ENCODE measurements around the gene PCCA.
"Not testable (repeated sequence)": the region's sequence is repeated elsewhere in the genome, so short reads cannot be mapped to it uniquely, and the experiment has no call there.

The PCCA gene

DNA sequence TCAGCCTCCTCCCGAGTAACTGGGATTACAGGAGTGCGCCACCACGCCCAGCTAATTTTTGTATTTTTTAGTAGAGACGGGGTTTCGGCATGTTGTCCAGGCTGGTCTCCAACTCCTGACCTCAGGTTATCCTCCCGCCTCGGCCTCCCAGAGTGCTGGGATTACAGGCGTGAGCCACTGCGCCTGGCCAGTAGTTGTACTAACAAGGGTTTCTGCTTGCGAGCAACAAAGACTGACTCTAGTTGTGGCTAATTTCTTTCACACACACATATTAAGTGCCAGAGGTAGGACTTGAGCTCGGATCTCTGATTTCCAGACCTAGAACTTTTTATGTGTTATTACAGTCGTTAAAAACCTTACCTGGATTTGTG is 635 bp upstream of the PCCA start:
- TF ChIP-seq POLR2A (IDR thresholded peaks at IDR 0.05; ENCODE audit: low read length), result no peak
- peak in 1 of 2 experiments; percentile 32 for DNase-seq

DNA sequence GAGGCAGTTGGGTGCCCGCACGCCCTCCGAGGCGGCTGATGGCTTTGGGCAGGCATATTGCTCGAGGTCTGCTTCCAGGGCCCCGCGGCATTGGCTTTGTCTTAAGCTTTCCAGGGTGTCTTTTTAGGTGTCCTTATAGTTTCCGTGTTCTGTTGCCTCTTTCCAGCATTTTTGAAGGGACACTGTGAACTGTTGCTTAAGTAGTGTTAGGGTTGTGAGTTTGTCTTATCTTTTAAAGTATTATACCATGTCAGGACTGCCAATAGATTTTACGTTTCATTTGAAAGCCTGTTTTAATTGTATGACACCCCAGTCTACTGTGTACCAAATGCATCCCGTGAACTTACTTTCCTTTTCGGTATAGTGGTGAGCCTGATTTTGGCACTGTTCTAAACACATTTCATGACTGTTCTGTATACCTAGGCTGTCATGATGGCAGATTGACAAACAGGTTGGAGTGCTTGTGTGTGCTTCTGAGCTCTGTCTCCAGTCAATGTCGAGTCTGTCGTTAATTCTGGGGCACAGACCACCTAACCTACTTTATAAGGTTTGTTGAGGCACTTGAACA is 656 bp downstream of the PCCA start:
- DNase-seq, result peak; percentile 40 to 69
- no peak for TF ChIP-seq GATA1 (IDR thresholded peaks at IDR 0.05; ENCODE audit: low read depth, low read length)

DNA sequence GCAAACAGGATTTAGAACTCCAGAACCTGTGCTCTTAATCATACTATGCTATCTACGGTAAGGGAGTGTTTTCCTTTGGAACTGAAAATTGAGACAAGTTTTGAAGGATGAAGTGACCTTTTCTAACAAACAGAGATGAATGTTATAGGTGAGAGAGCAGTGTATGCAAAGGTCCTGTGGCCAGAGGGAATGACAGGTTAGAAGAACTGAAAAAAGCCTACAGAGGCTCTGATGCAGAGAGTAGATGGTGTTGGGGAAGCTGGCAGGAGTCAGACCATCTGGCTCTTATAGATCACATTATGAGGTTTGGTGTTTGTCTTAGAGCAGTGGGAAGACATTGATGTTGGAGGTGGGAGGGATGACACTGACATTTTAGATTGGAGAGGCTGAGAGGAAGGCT is 2.0 kb downstream of the PCCA start:
- no peak for TF ChIP-seq POLR2A (IDR thresholded peaks at IDR 0.05; ENCODE audit: low read length)
- no peak for TF ChIP-seq GATA1 (IDR thresholded peaks at IDR 0.05; ENCODE audit: low read depth, low read length)
- DNase-seq, result no peak

GRCh38 chr13:100091391-100091790 is 2.5 kb downstream of the PCCA start:
- TF ChIP-seq POLR2A (IDR thresholded peaks at IDR 0.05; ENCODE audit: low read length) (no peak), GATA1 (IDR thresholded peaks at IDR 0.05; ENCODE audit: low read depth, low read length) (no peak)
- DNase-seq, result no peak

DNA sequence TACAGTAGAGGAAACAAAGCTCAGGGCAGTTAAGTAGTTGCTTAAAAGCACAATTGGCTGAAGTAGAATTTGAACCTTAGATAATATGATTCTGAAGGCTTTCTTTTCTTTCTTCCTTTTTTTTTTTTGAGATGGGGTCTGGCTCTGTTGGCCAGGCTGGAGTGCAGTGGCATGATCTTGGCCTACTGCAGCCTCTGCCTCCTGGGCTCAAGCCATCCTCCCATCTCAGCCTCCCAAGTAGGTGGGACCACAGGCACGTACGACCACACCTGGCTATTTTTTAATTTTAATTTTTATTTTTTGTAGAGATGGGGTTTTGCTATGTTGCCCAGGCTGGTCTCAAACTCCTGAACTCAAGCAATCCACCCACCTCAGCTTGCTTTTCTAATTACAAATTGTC is 3.4 kb downstream of the PCCA start:
- not testable (repeated sequence) for DNase-seq

GRCh38 chr13:100095498-100095897 is 6.6 kb downstream of the PCCA start:
- no peak for TF ChIP-seq GATA1 (IDR thresholded peaks at IDR 0.05; ENCODE audit: low read depth, low read length)
- no peak for TF ChIP-seq POLR2A (IDR thresholded peaks at IDR 0.05; ENCODE audit: low read length)
- DNase-seq, result no peak

DNA sequence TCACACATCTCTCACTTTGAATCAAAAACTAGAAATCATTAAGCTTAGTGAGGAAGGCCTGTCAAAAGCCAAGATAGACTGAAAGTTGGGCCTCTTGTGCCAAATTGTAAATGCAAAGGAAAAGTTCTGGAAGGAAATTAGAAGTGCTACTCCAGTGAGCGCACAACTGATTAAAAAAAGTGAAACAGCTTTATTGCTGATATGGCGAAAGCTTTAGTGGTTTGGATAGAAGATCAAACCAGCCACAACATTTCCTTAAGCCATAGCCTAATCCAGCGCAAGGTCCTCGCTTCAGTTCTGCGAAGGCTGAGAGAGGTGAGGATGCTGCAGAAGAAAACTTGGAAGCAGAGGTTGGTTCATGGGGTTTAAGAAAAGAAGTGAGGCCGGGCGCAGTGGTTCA is 7.6 kb downstream of the PCCA start:
- TF ChIP-seq POLR2A (IDR thresholded peaks at IDR 0.05; ENCODE audit: low read length), result no peak
- no peak for TF ChIP-seq GATA1 (IDR thresholded peaks at IDR 0.05; ENCODE audit: low read depth, low read length)
- no peak for DNase-seq

DNA sequence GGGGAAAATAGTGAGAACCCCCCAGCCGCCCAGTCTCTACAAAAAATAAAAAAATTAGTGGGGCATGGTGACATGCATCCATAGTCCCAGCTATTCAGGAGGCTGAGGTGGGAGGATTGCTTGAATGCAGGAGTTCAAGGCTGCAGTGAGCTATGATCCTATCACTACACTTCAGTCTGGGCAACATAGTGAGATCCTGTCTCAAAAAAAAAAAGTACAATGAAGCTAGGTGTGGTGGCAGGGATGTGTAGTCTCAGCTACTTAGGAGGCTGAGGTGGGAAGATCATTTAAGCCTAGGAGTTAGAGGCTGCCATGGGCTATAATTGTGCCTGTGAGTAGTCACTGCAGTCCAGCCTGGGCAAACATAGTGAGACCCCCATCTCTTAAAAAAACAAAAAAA is 8.9 kb downstream of the PCCA start:
- DNase-seq, result no peak

GRCh38 chr13:100098445-100099116 is 9.7 kb downstream of the PCCA start:
- DNase-seq, result no peak
- TF ChIP-seq GATA1 (IDR thresholded peaks at IDR 0.05; ENCODE audit: low read depth, low read length) (no peak), POLR2A (IDR thresholded peaks at IDR 0.05; ENCODE audit: low read length) (no peak)

More for the DNA sequence above, 8.9 kb downstream of the PCCA start:
- TF ChIP-seq POLR2A (IDR thresholded peaks at IDR 0.05; ENCODE audit: low read length), result no peak
- TF ChIP-seq GATA1 (IDR thresholded peaks at IDR 0.05; ENCODE audit: low read depth, low read length), result no peak

DNA sequence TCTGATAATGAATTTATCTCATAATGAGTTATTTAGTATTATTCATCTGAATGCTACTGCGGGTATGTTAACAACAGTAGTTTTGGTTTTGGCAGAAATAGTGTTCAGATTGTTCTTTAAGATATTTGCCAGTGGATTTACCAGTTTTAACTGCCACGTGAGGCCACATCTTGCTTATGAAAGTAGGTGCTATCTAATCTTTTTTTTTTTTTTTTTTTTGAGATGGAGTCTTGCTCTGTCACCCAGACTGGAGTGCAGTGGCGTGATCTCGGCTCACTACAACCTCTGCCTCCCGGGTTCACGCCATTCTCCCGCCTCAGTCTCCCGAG is 10.2 kb downstream of the PCCA start:
- DNase-seq, result not testable (repeated sequence)

- TF ChIP-seq POLR2A (IDR thresholded peaks at IDR 0.05; ENCODE audit: low read length), result no peak
- no peak for TF ChIP-seq GATA1 (IDR thresholded peaks at IDR 0.05; ENCODE audit: low read depth, low read length)
- DNase-seq, result no peak
Observed at GRCh38 chr13:100100115-100100879, 11.4 kb downstream of the PCCA start.

DNA sequence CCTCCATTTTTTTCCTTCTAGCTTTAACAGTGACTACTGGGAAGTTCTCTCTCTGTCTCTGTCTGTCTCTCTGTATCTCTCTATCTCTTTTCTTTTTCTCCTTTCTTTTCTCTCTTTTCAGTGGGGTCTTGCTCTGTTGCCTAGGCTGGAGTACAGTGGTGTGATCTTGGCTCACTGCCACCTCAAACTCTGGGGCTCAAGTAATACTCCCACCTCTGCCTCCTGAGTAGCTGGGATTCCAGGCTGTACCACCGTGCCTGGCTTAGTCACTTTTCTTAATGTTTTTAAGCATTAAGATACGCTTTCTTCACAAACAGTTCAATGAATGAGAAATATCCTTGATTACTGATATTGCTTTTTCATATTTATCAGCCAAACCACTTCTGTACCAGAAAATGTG is 13.1 kb downstream of the PCCA start:
- TF ChIP-seq POLR2A (IDR thresholded peaks at IDR 0.05; ENCODE audit: low read length), result no peak
- TF ChIP-seq GATA1 (IDR thresholded peaks at IDR 0.05; ENCODE audit: low read depth, low read length), result no peak
- no peak for DNase-seq

DNA sequence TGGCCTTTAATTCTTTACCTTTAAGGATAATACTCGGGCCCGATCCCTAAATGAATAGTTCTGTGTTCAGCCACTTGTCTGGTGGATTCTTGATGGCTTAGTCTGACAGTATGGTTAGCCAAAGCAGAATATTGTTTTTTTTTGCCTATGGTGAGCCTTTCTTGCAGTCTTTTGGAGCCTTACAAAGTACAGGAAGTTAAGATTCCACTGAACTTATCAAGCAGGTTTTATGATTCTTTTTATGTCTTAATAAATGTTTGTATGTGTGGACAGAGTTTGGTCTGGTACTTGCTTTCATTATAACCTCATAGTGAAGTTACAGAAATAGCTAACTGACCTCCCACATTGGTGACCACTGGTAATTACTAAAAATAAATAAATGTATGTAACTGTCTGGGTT is 17.1 kb downstream of the PCCA start:
- TF ChIP-seq POLR2A (IDR thresholded peaks at IDR 0.05; ENCODE audit: low read length) (no peak), GATA1 (IDR thresholded peaks at IDR 0.05; ENCODE audit: low read depth, low read length) (no peak)

GRCh38 chr13:100106705-100107104 is 17.8 kb downstream of the PCCA start:
- no peak for DNase-seq
- TF ChIP-seq POLR2A (IDR thresholded peaks at IDR 0.05; ENCODE audit: low read length) (no peak), GATA1 (IDR thresholded peaks at IDR 0.05; ENCODE audit: low read depth, low read length) (no peak)

More for the DNA sequence above, 17.1 kb downstream of the PCCA start:
- DNase-seq, result no peak

GRCh38 chr13:100108913-100109507 is 20.1 kb downstream of the PCCA start:
- no peak for TF ChIP-seq GATA1 (IDR thresholded peaks at IDR 0.05; ENCODE audit: low read depth, low read length)
- no peak for TF ChIP-seq POLR2A (IDR thresholded peaks at IDR 0.05; ENCODE audit: low read length)
- DNase-seq, result no peak

Data from erythroblast (primary cell).